ENCODE results near the gene RAB31.
"Not testable (repeated sequence)": the region's sequence is repeated elsewhere in the genome, so short reads cannot be mapped to it uniquely, and the experiment has no call there.

RAB31 gene, protein sequence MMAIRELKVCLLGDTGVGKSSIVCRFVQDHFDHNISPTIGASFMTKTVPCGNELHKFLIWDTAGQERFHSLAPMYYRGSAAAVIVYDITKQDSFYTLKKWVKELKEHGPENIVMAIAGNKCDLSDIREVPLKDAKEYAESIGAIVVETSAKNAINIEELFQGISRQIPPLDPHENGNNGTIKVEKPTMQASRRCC

DNA sequence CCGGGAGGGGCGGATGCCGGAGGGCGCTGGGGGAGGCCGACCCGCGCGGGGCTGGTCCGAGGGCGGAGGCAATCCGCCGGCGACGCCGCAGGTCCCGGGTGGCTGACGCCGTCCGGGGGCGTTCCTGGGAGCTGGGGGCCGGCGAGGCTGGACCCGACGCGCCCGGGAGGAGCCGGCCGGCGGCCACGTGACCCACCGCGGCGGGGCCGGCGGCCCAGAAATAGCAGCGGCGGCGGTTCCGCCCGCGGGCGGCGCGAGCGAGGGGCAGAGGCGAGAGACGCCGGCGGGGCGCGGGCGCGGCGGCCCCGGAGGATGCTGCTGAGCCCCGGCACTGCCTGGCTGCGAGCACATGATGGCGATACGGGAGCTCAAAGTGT is at the start of gene RAB31:
TSS of gene RAB31 (plus strand) at position 245 of the 377 bp plus-strand sequence. CDS start at position 350, 105 bp downstream.
- peak; percentile 24 to 28 for DNase-seq

DNA sequence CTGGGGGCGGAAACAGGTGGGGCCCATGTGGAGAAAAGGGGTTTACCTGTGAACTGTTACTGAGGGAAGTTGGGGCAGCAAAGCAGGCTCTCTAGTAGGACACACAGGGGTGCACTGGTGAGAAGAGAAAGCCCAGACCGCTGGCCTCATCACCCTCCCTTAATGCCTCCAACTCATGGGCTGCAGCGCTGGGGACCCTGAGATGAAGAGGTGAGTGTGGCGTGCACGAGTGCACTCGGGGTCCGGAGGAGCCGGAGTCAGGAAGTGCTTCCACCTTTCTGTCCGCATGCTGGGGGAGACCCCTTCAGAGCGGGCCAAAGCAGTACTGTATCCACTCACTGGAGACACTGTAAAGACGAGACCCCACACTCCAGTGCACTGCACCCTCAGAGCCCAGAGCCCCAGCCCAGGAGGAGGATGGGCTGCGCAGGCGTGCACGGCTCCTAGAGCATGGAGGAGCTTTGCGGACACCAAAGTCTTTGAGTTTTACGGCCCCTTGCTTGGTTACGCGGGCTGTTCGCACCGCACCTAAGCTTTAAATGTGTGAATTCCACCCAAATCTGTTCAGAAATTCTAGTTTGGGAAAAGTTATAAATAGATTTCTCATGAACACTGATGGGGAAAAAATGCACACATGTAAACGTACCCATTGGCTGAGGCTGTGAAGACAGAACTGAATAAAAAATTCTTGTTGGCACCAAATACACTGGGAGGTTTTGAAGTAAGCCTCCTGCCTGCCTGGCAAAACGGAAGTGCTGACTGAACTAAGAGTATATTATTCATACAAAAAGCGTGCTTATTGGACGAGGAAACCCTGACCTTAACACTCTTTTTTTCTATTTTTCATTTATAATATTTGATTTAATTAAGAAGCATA is 48.4 kb upstream of the RAB31 start:
- DNase-seq = no peak

DNA sequence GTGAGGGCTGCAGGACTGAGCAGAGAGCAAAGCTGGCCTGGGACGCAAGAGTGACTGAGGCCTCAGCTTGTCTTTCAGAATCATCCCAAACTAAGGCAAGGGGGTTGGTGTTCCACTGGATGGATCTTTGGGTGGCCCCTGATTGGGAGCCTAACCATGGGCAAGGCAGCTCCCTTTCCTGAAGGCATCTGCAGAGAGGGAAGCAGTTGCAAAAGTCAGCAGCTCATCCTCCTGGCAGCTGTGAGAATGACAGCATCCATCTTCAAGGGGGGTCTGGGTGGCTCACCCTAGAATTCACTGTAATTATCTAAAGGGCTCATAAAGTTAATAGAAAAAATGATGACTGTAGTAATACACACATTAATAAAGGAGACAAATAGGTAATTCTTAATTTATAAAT is 46.5 kb upstream of the RAB31 start:
- no peak for DNase-seq

DNA sequence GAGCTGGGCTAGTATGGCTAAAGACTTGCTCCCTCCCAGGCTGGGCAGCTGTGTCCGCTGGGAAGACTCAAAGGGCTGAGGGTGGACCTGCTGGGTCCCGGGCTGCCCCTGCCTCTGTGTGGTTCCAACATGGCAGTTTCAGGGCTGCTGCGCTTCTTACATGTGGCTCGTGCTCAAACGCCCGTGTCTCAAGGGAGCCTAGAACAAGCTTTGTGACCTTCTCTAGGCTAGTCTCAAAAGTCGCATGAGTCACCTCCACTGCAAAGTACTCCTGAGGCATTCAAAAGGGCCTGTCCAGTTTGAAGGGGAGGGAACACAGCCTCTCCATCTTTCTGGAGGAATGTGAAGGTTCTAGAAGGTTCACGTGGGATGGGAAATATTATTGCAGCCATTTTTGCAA is 44.7 kb upstream of the RAB31 start:
- DNase-seq = no peak

DNA sequence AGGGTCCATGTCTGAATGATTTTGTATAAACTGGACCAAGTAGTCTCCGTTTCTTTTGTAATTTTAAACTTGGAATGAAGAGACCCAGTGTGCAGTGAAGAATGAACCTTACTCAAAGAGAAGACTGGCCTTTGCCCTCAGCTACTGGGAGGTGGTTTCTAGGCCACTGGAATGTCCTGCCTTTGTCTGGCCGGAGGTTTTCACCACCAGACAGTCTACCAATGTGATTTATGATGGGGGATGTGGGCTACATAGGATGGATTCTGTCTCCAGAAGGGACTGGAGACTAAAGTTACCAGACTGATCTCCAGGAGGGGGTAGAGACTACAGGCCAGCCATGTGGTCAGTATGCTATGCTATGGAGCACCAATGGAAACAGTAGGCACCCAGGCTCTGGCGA is 42.8 kb upstream of the RAB31 start:
- no peak for DNase-seq

DNA sequence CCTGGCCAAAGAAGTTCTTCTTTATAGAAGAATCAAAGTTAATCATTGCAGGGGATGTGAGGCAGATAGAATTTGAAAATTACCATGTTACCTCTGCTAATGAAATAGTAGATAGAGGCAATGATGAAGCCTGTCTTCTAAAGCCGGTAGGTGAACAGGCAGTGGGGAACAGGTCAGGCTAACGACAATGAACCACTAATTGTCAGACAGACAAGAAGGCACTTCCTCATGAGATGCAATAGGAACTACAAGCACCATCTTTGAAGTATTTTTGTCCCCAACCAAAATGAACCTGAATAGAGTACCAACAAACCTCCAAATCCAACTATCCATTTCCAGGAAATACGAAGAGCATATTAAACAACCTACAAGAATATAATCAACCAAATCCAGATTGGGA is 41.6 kb upstream of the RAB31 start:
- no peak for DNase-seq

DNA sequence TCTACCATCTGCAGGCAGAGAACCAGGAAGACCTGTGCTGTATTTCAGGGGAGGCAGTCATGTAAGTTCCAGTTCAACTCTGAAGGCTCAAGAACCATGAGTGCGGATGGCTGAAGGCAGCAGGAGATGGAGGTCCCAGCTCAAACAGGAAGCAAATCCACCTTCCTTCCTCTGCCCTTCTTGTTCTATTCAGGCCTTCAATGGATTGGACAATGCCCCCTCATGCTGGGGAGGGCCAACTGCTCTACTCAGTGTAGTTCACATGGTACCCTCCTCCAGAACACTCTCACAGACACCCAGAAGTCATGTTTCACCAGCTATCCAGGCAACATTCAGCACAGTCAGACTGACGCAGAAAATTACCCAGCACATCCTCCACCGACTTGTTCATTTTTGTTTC is 39.1 kb upstream of the RAB31 start:
- DNase-seq = no peak

DNA sequence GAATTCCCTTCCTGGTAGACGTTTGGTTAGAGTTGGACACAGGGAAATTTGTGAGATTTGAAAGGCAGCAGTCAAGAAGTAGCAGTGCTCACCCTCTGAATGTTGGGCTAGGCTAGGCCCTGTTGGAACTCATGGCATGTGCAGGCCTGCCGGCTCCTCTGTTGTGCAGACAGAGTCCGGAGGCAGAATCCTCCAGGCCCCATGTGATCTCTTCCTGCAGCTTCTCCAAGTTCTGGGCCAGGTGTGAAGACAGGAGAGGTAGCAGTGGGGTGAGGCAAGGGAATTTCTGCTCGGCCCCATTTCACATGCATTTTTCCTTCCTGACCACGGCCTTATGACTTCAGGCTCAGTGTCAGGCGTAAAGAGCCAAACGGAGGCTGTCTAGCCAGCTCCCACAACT is 36.9 kb upstream of the RAB31 start:
- DNase-seq = no peak

DNA sequence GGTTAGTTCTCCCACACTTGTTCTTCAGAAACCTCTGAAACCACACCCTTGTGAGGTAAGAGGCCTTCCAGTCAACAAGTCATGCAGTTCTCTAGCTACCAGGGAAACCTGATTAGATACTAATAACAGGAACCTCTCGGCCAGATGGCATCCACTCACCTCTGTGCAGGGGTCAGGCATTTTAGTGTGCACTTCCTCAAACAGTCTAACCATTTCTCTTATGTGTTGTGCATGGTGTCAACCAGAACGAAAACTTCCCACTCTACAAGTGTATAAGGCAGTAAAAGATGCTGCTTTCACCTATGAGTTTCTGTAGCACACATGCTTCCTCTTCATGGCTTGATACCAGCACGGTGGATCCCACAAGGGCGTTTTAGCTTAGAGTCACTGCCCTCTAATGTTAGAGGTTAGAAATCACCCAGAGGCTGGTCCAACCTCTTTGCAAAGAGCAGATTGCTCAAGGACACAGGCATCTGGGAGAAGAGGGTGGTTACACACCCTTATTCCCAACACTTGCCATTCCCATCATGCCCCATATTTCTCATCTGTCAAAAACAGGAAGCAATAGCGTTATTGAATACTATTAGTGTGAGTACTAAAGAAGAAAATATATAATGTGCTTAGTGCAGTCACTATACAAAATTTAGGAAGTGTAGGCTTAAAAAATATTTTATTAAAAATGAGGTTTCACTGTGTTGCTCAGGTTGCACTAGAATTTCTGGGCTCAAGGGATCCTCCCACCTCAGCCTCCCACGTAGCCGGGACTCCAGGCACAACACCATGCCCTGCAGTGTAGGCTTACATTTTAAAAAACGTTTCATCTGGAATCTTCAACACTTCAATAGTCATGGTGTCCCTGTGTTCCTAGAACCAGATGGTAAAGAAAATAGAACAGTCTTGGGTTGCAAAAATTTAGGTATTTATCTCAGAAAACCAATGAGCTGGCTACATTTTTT is 34.5 kb upstream of the RAB31 start:
- DNase-seq = no peak

DNA sequence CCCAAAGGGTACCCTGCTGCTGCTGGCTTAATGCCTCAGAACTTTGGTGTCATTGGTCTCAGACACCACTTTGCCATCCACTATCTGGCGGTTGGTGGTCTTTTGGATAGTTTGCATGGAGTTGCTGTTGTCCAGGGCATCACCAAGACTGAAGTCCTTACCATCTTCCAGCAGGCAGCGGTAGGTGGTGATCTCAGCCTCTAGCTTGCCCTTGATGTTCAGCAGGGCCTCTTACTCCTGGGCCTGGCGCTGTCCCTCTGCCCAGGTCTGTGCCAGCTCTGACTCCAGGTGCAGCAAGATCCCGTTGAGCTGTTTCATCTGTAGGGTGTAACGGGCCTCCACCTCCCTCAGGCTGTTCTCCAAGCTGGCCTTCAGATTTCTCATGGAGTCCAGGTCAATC is 29.9 kb upstream of the RAB31 start:
- not testable (repeated sequence) for DNase-seq

DNA sequence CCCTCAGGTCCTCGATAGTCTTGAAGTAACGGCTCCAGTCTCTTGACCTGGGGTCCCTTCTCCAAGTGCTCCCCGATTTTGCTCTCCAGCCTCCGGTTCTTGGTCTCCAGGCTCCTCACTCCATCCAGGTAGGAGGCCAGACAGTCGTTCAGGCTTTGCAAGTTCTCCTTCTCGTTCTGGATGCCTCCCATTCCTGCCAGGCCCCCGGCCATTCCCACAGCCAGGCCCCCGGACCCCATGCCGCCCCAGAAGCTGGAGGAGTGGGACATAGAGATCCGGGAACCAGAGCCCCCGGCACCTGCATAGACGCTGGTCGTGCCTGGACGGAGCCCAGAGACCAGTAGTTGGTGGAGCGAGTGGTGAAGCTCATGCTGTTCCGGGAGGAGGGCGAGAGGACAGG is 29.0 kb upstream of the RAB31 start:
- no peak for DNase-seq

DNA sequence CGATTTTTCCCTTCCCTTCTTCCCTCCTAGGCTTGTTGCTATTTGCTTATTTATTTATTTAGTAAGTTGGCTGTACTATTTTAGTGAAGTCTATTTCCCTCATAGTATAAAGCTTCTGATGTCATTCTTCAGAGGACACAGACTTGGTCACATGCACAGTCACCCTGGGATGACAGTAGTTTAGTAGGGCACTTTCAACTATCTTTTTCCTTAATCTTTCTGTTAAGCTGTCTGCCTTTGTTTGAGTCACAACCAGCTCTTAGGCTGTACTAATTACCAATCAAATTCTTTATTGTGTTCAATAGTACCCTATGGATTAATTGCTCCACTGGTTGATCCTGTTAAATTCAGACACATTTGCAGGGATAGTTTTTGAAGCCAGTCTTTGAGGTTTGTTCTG is 26.9 kb upstream of the RAB31 start:
- no peak for DNase-seq

DNA sequence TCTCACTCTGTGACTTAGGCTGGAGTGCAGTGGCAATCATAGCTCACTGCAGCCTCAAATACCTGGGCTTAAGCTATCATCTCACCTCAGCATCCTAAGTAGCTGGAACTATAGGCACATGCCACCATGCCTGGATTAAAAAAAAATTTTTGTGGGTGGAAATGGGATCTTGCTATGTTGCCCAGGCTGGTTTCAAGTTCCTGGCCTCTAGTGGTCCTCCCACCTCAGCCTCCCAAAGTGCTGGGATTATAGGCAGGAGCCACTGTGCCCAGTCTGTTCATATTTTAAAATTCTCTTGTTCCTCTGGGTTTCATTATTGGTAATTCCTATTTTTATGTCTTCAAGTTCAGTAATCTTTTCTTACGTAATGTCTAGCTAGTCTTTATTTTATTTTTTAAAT is 25.5 kb upstream of the RAB31 start:
- no peak for DNase-seq

DNA sequence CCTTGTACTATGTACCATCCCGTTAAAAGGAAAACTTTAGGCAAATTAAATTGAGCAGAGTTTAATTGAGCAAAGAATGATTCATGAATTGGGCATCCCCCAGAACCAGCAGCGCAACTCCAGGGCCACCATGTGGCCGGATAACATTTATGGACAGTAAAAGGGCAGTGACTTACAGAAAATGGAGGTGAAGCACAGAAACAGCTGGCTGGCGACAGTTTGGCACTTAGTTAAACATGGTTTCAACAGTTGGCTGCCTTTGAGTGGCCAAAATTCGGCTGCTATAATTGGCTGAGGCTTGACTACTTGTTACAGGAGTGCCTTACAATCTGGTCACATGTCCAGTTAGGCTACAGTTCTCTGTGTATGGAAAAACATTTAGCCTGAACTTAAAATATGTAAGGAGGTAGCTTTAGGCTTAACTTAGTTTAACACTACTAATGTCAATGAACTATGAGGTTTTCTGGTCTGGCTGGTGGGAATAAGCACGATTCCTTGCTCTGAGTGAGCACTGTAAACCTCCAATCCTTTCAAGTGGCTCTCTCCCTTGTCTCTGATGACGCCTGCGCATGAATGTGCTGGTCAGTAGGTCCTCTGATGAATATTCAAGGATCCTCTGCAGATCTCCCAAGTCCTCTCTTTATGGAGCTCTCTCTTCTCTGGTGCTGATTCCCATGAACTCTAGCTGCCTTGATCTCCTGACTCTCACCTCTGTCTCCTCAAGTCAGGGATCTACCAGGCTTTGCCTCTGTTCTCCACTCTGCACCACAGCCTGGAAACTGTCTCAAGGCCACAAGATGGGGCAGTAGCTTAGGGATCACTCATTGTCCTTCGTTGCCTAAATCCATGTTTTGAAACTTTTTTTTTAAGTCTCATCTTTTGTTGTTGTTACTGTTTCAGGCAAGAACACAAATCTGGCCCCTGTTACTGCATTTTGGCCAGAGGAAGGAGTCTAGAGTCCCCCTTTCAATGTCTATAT is 24.4 kb upstream of the RAB31 start:
- DNase-seq = peak in 1 of 2 experiments; percentile 24

DNA sequence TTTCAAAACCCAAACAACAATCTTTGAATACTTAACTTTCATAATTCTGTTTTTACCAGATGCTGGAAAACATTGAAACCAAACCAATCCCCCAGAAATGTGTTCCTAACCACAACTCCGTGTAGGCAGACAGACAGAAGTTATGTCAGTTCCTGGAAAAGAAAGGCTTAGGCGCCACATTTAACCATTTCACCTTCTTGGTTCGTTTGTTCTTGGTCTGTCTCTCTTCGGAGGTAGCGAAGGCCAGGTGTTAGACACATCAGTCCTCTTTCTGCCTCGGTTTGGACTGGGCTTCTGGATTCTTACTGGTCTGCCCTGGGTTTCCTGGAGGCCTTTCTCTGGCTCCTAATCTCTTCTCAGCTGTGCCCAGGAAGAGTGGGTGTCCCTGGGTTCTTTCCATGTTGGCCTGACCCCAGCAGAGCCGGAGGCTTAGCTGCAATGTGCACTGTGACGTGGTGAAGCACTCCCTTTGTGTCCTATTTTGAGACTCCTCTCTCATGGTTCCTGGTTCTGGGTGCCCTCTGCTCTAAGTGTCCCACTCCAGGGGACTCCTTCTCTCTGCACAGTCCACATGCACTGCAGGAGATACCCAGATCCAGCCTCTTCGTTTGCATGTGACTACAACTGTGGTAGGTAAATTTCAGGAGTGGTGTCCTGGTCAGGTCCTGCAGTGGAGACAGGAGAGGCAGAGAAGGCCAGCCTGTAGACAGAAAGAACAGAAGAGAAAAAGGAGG is 23.1 kb upstream of the RAB31 start:
- DNase-seq = no peak

DNA sequence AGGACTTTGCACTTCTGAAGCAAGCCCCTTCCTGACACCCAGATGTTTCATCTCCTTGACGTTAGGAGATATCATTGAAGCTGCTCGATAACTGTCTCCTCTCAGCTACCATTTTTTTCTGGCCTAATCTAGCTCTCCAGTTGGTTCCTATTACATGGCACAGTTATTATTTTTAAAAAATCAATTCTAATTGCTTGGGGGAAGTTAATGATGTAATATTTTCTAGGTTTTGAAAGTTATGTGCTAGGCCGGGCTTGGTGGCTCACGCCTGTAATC is 22.5 kb upstream of the RAB31 start:
- no peak for DNase-seq

DNA sequence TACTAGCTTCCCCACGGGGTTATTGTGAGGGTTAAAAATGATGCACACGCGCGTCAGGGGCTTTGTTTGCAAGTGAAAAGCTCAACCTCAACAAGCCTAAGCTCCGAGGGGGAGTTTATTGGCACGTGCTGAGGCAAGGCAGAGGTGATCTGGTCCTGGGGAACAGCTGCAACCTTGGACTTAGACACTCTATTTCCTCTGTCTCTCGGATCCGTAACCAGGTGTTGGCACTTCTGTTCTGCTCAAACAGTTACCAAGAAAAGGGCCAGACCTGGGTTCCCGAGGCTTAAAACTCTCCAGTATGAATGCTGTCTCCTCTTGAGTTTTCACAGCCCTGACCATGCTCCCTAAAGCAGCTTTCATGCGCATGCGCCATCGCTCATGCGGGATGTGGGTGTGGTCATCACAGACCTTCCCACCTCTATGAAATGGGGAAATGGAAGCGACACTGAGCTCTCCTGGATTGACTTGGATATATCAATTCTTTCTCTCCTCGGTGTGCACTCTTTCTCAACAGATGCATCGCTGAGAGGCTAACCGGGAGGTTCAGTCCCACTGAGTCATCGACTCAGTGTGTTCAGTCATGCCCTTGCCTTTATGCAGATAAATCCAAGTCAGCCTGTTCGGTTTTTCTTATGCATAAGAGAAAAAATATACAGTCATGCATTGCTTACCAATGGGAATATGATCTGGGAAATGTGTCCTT is 19.9 kb upstream of the RAB31 start:
- DNase-seq = no peak

DNA sequence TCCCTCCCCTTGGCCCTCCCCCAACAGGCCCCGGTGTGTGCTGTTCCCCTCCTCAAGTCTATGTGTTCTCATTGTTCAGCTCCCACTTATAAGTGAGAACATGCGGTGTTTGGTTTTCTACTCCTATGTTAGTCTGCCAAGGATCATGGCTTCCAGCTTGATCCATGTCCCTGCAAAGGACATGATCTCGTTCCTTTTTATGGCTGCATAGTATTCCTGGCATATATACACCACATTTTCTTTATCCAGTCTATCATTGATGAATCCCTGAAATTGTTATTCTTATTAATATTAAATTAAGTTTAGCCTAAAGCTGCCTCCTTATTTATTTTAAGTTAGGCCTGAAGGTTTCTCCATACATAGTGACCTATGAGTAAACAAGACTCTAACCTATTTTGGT is 18.8 kb upstream of the RAB31 start:
- no peak for DNase-seq

DNA sequence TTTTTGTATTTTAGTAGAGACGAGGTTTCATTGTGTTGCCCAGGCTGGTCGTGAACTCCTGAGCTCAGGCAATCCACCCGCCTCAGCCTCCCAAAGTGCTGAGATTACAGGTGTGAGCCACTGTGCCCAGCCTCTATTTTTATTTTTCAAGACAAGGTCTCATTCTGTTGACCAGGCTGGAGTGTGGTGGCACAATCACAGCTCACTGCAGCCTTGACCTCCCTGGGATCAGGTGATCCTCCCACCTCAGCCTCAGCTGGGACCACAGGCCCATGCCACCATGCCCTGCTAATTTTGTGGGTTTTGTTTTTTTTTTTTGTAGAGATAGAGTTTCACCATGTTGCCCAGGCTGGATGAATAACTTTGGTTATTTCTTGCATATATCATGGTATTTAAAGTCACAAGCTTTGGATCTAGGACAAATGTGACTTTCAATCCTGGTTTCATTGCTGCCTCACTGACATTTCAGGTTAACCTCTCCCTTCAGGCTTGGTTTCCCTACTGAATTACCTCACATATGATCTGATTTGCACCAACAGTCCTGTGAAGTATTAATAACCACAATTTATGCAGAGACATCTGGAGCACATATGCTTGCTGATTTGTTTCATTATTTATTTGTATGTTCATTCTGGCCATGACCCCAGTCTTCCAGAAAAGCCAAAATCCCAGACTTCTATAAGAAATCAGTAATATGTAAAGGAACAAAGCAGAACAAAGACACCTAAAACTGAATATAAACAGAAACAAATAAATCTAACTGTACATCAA is 17.5 kb upstream of the RAB31 start:
- no peak for DNase-seq

DNA sequence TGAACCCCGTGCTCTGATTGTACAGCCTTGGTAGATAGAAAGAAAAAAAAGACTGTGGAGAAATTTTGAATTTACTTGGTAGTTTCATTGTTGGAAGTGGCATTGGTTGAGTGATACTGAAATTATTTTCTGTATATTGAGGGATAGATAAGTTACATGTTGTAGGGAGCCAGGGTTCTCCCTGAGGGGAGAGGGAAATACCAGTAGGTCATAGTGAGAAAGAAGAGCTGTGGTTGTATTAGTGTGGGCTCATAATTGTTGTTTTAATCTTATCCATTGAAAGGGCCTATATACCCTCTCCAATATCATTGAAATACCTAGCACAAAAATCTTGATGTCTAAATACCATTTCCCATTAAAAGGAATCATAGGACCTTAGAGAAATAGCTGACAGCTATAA is 16.9 kb upstream of the RAB31 start:
- no peak for DNase-seq
